RKO (cell line): ENCODE data around the gene DOC2B.

Experiments used
- DNase-seq: peaks from one replicate; pipeline ENCODE4 v3.0.0-alpha.2; 2016; ENCODE audit warnings: low spot score

DOC2B gene

DNA sequence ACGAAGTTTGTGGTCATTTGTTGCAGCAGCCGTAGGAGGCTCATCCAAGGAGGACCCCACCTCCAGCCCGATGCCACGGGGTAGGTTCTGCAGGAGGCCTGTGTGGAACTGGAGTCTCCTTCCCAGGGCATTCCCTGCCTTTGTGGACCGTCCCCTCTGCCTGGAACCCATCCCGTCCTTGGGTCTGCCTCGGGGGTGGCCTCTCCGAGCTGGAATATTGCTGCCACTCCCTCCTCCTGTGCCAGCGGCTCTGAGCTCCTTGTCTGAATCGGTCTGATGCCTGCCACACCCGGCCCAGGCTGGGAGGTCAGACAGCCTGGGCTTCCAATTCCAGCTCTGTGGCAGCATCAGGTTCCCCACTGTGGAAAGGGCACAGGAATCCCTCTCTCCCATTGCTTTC lies 18.8 kb downstream of the DOC2B start:
- no peak for DNase-seq

DNA sequence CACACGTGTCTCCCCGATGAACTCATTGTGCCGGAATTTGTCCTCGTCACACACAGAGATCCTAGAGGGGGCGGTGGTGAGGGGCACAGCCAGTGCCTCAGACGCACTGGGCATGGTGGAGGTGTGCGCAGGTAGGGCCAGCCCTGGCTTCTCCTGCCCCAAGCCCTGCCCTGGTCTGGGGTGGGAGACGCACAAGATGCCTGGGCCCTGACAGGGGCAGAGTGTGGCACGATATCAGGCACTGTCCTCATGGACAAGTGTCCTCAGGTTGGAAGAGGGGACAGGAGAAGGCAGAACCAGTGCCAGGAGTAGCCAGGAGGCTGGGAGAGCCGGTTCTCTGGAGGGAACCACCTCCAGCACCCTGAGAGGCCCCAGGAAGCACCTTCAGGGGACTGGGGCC lies 20.0 kb downstream of the DOC2B start:
- DNase-seq, result no peak

DNA sequence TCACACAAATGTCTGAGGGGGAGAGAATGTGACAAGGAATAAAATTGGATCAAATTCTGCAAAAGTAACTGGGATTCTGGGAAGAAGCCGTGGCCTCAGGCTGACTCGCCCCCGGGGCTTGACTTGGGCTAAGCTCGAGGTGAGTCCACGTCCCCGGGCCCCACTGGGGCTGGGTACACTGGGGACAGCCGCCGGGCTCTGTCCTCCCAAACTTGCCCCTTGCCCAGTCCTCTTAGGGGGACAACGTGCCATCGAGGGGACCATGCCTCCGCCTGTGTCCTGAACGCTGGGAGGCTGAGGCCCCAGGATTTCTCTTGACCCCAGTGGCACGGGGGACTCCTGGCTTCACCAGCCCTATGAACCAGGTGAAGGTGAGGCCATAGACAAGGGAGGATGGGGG lies 21.1 kb downstream of the DOC2B start:
- no peak for DNase-seq

DNA sequence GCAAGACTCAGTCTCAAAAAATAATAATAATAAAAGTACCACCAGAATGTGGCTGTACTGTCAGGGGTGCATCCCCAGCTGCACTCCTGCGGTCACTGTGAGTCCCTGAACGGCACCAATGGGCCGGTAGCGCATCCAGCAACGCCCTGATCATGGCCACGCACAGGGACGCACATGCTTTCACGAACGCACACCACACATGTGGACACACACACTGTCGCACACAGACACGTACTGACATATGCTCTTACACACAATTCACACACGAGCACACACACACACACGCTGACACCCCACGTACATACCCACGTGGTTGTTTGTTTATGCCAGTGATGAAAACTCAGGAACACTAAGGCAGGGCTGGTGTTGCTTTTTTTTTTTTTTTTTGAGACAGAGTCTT lies 21.8 kb downstream of the DOC2B start:
- DNase-seq, result no peak

DNA sequence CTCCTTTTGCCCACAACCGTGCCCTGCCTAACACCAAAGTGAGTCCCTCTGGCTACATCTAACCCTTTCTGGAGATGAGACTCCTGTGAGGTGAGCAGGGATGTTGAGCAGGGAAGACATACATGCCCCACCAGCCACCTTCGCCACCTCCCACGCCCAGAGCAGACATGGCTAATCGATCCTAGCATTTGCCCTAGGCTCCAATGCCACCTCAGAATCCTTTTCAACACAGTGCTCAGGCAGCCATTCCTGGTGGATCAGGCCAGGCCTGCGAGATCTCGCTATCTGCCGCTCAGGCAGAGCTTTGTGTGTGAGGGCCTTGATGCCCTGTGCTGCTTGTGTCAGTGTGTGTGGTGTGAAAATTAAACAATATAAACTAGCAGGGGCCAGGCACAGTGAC lies 23.1 kb downstream of the DOC2B start:
- no peak for DNase-seq

DNA sequence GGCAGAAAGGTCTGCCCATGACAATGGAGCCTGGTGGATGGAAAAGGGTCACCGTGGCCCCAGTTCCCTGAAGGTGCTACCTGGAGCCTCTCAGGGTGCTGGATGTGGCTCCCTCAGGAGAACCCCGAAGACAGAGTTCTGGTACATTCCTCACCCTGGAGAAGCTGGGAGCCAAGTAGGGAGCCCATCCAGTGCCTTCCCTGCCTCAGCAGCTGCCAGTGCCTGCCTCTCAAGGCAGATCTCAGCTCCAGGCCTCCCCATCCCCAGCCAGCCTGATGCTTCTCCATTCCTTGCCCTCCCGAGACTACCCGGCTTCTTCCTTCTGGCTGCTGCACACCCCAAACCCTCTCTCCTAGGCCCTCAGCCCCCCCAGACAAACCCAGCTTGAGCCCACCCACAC lies 23.5 kb downstream of the DOC2B start:
- DNase-seq, result no peak

DNA sequence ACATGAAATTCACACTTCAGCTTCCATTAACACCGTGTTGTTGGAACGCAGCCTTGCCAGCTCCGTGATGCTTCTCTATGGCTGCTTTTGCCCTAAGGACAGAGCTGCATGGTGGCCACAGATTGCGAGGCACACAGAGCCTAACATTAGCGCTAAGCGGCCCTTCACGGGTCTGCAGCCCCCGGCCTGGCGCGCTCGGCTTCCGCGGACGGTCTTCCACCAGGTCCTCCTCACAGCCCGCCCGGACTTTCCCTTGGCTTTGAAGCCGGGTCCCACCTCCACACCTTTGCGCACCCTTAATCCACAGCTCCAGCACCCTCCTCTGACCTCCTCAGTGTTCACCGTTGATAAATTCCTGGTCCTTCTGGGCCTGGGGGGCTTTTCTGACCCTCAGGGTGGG lies 24.5 kb downstream of the DOC2B start:
- no peak for DNase-seq

DNA sequence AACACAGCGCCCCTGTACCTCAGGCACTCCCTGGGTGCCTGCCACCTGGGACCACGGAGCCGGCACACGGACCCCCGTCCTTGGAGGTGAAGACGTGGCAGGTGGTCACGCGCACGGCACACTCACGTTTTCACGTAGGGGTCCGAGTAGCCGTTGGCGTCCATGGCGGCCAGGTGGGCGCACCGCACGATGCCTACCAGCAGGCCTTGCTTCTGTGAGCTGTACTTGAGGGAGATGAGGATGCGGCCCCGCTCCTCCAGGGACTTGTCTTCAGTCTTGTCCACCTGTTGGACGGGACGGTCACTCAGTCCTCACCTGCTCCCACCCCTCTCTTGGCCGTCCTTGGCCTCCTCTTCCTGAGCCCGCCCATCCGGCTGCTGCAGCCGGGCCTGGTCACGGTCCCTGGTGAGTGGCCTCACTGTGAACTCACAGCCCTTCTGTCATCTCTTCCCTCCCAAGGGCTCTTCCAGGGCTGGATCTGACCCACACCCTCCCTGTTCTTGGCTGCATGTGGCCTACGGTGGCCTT lies 25.3 kb downstream of the DOC2B start:
- DNase-seq, result no peak

DNA sequence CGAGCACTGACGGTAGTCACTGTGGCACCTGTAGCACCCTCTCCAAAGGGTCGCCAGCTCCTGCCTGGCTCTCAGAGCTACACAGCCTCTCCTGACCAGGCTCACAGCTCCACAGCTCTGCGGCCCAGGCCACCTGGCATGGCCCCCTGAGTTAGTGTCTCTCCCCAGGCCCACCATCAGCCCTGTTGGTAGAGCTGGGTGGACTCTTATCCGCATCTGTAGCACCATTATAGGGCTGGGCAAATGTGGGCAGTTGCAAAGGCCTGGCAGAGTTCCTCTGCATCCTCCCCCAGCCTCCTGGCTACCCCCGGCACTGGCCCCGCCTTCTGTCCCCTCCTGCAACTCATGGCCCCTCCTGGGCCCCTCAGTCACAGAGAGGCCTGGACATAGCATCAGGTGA lies 25.9 kb downstream of the DOC2B start:
- DNase-seq, result no peak

DNA sequence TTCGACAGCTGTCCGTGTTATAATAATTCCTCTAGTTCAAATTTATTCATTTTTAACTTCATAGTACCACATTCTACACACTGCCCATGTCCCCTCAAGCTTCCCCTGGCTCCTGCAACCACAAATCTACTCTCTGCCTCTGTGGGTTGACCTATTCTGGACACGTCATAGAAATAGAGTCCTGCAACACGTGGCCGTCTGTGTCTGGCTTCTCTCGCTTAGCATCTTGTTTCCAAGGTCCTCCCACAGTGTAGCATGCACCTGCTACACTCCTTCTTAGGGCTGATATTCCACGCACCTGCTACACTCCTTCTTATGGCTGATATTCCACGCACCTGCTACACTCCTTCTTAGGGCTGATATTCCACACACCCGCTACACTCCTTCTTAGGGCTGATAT lies 27.6 kb downstream of the DOC2B start:
- no peak for DNase-seq

DNA sequence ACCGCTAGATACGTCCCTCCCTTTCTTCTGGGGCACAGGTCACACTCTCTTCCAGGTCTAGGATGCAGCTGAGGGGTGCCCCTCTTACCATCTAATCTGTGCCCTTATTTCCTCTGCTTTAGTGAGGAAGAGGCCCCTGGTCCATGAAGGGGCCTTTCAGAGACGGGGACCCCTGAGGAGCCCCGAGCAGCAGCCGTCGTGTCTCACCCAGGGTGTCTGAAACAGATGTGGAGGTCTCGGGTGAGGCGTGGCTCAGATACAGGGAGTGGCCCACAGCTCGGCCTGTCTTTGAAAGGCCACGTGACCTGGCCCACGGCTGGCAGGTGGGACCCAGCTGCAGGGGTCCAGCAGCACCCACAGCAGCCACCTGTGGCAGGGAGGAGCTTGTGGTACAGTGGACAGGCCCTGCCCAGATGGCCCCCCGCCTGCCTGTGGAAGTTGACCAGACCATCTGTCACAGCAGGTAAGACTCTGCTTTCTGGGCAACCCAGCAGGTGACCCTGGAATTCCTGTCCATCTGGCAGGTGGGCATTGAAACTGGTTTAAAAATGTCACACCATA lies 28.5 kb downstream of the DOC2B start:
- DNase-seq, result no peak

DNA sequence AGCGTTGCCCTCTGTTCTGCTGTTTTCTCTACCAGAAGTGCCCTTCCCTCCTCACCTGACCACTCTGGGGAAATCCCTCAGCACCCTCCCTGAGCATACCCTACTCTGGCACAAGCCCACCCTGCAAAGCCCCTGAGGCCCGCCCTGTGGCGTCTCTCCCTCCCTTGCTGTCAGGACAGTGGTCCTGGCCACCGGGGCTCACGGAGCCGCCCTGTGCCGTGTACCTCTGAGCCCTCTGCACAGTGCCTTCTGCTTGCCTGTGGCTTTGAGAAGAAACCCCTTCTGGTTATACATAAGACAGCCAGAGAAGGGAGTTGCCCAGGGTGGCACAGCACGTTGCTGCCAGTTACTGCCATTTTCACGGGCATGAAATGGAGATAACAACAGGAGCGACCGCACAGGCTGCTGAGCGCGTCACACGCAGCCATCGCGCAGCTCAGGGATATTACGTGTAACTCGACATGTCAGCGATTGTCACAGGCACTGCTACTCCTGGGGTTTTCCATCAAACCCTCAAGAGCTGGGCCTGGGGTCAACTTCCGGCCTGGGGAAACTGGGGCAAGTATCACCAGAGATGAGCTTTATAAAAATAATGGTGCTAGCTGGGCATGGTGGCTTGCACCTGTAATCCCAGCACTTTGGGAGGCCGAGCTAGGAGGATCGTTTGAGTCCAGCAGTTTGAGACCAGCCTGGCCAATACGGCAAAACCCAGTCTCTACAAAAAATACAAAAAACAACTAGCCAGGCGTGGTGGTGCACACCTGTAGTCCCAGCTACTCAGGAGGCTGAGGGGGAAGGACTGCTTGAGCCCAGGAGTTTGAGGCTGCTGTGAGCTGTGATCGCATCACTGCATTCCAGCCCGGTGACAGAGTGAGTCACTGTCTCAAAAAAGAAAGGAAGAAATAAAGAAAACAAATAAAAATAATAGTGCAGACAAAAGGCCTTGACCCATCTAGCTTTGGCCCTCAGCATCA lies 29.3 kb downstream of the DOC2B start:
- no peak for DNase-seq

DNA sequence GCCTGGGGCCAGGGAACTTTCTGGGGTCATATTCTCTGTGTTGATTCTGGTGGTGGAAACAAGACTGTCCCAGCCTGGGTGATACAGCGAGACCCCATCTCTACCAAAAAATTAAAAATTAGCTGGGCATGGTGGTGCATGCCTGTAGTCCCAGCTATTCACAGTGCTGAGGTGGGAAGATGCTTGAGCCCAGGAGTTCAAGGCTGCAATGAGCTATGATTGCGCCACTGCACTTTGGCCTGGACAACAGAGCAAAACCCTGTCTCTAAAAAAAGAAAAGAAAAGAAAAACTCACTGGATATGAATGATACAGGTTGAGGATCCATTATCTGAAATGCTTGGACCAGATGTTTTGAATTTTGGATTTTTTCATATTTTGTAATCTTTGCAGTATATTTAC lies 30.4 kb downstream of the DOC2B start:
- no peak for DNase-seq

DNA sequence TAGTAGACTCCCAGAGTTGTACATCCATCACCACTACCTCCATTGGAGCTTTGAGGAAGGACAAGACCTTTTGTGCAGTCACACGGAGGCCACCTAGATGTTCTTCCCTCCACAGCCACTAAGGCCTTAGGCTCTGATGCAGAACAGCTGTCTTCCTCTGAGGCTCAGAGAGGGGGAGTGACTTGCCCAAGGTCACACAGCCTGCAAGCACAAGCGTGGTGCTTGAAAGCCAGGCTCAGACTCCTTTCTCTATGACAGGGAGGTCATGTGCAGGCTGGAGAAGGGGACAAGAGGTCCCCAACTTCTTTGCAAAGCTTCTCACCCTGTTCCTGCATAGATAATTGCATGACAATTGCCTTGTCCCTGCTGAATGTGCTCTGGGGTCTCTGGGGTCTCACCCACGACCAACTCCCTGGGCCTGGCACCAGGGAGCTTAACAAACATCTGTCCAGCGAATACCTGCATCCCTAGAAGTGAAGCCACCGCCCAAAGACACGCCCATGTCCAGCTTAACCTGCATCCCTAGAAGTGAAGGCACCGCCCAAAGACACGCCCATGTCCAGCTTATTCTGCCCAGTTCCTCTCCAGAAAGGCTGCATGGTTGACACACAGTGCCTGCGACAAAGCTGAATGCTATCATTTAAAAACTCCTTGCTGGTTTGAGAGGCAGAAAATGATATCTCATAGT lies 31.4 kb downstream of the DOC2B start:
- DNase-seq, result no peak

DNA sequence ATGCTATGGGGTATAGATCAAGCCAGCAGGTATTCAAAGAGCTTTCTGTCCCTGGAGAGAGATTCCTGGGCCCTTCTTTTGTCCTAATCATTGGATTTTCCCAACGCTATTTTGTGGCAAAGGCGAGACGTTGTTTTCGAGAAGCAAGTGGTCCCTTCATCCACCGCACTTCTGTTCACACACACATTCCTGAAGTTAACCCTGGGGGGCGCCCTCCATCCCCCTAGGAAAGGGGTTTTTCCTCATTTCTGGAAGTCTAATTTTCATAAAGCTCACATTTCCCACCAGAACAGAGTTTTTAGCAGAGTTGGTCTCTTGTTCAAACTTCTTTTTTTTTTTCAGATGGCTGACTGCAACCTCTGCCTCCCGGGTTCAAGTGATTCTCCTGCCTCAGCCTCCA lies 32.2 kb downstream of the DOC2B start:
- no peak for DNase-seq

DNA sequence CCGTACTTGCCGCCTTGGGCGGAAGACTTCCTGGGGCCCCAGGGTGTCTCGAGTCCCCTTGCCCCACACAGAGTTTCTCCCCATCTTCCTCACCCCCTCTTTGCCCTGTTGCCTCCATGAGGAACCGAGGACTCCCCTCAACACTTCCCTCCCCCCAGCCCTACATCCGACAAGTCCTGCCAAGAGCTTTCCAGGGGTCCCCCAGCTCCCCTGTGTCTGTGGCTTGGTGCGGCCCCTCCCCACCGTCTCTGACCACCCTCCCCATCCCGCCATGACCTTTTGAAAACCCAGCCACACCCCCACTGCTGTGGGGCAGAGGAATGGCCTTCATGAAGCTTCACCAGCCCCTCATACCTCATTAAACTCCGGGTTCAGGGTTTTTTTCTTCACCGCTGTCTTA lies 32.7 kb downstream of the DOC2B start:
- DNase-seq, result no peak

DNA sequence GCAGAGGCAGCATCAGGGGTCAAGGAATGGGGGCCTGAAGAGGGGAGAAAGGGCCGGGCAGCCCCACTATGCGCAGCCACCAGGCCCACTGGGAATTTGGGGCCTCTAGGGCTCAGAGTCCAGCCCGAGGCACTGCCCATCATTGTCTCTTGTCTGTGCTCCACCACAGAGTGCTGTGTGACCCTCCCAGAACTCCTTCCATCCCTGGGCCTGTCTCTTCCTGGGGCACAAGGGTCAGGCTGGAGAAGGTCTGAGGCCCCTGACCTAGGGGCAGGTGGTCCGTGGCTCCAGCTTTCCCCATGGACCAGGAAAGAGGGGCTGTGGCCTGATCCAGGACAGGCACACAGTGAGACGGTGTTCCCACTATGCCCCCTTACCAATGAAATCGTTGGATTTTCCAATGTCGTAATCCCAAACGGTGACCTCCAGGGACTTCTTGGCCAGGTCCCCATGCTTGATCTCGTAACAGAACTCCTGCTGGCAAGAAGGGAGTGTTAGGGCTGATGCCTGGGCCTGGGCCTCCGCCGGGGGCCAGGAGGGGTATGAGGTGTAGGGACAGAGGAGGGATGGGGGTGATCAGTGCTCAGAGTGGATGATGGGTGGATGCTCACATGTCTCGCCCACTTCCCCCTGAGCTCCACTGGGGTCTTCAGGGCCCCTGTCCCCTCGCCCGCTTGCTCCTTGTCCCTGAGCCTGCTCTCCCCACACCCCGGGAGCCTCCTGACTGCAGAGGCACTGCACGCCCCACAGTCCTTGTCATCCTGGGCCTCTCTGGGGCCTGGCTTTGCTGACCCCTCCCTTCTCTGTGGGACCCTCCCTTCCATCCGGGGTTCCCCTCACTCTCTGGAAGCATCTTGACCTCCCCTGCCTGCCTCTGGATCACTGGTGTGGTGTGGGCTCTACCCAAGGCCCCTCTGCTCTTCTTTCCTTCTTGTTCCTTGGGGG lies 33.4 kb downstream of the DOC2B start:
- no peak for DNase-seq

DNA sequence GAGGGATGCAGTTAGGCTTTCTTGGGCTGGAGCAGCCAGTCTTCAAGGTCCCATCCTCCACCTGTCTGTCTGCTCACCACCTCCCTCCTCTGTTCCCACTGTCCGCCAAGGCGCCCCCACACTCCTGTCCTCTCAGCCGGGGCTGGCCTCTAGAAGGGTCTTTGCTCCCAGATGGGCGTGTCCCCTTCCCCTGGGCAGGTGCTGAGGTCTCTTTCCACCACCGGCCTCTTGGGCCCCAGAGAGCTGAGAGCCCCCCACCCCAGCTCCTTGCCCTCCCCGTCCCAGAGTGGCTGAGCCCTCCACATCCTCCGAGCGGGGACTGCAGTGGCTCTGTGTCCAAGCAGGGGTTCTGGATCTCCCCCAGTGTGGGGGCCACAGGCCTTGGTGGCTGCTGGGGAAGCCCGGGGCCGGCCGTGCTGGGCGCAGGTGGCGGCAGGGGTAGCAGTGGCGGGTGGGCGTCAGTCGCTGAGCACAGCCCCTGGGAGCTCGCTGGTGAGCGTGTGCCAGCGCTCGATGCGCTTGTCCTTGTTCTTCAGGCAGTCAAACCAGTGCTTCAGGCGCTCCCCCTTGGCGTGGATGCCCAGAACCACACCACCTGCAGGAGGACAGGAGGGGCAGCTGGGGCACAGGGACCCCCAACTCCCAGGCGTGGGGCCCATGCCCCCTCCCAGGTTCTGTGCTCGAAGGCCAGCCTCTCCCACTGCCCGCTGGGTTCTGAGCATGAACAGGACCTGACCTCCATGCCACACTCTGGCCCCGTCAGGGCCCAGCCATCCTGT lies 34.3 kb downstream of the DOC2B start:
- no peak for DNase-seq

DNA sequence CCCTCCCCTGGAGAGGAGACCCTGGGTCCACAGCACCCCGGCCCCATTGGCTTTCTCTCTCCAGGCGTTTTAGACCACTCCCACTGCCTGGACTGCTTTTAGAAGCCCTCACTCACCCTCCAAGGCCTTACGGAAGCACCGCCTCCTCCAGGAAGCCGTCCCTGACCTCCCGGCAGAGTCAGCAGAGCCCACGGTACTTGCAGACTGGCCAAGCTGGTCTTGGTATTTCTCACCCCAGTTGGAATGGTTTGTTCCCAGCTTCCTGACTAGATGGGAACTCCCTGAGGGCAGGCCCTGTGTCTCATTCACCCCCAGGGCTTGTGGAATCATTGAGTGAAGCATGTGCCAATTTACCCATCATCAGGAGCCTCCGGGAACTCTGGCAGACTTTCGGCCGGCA lies 34.9 kb downstream of the DOC2B start:
- no peak for DNase-seq

DNA sequence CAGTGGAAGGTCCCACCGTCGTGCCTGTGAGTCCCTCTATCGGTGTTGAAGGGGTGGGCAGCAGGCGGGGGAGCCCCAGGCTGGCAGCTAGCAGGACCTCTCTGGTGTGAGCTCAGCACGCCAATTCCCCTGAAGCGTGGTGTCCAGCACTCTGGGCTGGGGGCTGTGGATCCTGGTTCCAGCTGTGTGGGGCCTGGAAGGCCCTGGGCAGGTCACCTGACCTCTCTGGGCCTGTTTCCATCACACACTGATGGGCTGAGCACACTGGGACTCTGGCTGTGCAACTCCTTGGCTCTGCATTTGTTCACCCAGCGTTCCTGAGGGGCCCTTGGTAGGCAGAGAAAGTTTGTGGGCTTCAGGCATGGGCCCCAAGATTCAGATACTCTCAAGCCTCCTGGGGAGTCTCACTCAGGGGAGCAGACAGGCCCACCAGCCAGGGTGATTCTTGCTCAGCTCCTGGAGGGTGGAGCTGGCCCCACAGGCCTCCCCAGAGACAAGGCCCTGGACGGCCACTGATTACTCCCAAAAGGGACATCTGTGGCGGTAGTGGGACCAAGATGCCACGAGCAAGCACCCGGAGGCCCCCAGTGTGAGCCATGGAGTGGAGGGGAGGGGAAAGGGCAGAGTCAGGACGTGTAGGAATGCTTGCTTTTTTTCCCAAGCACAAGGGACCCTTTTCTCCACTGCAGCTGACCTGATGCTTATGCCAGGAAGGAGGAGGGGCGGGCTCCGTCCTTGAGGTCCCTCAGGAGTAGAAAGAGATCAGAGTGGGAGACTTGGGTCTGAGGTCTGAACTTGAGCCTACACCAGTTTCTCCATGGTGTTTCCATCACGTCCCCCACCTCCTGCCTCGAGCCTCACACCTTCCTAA lies 35.5 kb downstream of the DOC2B start:
- no peak for DNase-seq
